IPS-15b (cell line): Measurements from ENCODE around the gene FAM236B.
"Not testable (repeated sequence)": the region's sequence is repeated elsewhere in the genome, so short reads cannot be mapped to it uniquely, and the experiment has no call there.

Experiments
- H3K27me3 ChIP-seq: one replicate; pipeline ENCODE4 v1.6.1; 2013; ENCODE audit warnings: low read length; ENCODE audit not compliant: control insufficient read depth, insufficient read depth
- H3K36me3 ChIP-seq: one replicate; pipeline ENCODE4 v1.6.1; 2013; ENCODE audit warnings: low read length; ENCODE audit not compliant: control insufficient read depth, insufficient read depth
- H3K4me1 ChIP-seq: one replicate; pipeline ENCODE4 v1.6.1; 2013; ENCODE audit warnings: mild to moderate bottlenecking, low read length; ENCODE audit not compliant: control insufficient read depth, insufficient read depth
- H3K4me3 ChIP-seq: one replicate; pipeline ENCODE4 v1.5.1; 2013; ENCODE audit warnings: low read depth, low read length
- H3K9ac ChIP-seq: one replicate; pipeline ENCODE4 v1.6.1; 2013; ENCODE audit warnings: low read depth, mild to moderate bottlenecking, low read length
- H3K9me3 ChIP-seq: one replicate; pipeline ENCODE4 v1.6.1; 2013; ENCODE audit warnings: mild to moderate bottlenecking, low read length; ENCODE audit not compliant: control insufficient read depth, insufficient read depth

Gene FAM236B

DNA sequence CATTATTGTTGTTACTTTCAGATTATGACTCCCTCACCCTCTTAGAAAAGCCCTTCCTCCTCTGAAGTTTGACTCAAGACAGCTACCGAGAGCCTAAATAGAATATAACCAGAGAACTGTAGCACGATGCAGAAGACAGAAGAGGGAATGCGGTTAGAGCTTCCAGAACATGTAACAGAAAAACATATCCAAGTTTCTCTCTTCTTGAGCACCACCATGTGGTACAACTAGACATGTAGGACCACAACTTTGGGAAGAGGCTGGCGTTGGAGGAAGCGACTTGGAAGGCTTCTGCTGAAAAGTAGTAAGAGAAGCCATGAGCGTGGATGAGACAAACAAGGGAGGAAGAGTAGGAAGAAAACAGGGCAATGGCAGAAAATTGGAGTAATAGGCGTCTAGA lies 36.9 kb downstream of the FAM236B start:
- H3K36me3 ChIP-seq, H3K4me1 ChIP-seq, H3K9ac ChIP-seq, H3K27me3 ChIP-seq, H3K4me3 ChIP-seq, H3K9me3 ChIP-seq: not testable (repeated sequence)

DNA sequence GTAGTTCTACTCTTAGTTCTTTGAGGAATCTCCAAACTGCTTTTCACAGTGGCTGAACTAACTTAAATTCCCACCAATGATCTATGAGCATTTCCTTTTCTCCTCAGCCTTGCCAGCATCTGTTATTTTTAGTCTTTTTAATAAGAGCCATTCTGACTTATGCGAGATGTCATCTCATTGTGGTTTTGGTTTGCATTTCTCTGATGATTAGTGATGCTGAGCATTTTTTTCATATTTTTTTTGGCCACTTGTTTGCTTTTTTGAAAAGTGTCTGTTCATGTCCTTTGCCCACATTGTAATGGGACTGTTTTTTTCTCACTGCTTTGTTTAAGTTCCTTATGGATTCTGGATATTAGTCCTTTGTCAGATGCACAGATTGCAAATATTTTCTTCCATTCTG lies 46.9 kb downstream of the FAM236B start:
- Histone ChIP-seq H3K4me3 (no peak overlapping the region), H3K36me3 (no peaks in the 10 kb centered on the region), H3K9ac (no peak overlapping the region), H3K9me3 (peaks cover 5% of the 10 kb centered on the region), H3K27me3 (no peaks in the 10 kb centered on the region), H3K4me1 (peaks cover 2% of the 10 kb centered on the region)

DNA sequence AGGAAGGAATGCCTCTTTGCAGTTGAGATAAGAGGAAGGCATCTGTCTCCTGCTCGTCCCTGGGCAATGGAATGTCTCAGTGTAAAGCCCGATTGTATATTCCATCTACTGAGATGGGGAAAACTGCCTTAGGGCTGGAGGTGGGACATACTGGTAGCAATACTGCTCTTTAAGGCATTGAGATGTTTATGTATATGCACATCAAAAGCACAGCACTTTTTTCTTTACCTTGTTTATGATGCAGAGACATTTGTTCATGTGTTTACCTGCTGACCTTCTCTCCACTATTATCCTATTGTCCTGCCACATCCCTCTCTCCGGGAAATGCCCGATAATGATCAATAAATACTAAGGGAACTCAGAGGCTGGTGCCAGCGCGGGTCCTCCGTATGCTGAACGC lies 48.8 kb downstream of the FAM236B start:
- H3K4me1 ChIP-seq, H3K27me3 ChIP-seq, H3K9ac ChIP-seq, H3K36me3 ChIP-seq, H3K4me3 ChIP-seq, H3K9me3 ChIP-seq: not testable (repeated sequence)
